Fibroblast of upper back skin (primary cell): ENCODE results near the gene GPR17.
A peak's percentile ranks its signal among the peaks of the same experiment; 100 is the strongest.

ENCODE experiments used
- DNase-seq: peaks from one replicate; pipeline ENCODE4 v3.0.0-alpha.2; 2013

Gene GPR17

GRCh38 chr2:127643439-127644065 is 2.4 kb upstream of the GPR17 start:
- DNase-seq, result no peak

DNA sequence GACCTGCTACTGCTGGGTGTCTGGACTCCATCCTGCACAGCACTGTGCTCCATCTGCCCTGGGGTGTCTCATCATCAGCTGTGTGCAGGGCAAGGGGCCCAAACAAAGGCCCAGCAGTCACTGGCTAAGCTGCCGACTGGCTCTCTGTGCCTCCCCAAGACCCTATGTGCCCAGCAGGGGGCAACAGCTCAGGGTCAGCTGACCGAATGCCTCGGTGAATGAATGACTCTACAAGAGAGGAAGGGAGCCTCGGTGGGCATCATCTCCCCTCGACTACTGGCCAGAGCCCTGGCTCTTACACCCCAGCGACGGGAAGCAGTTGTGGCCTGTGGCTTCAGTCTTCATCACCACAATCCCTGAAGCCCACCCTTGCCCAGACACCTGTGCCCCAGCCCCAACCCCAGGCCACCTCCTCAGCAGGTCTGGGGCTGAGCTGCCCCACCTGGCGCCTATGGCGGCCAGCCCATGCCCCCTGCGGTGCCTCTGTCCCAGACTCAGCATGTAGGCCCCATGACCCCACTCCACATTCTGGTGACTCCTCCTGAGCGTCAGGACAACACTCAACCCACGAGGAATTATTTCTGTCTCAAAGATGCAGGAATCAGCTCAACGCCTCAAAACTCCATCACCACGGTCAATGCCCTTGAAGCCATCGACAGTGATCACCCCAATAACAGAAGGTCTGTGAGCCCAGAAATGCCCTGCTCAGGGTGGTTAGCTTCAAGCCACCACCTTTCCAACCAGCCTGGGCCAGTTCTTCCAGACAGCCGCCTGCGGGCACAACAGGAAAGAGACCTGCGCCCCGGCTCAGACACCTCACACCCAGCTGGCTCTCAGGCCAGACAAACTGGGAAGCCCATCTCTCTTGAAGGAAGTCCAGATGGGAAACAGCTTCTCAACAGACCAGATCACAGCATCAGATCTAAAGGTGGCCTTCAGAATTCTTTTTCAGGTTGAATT is 1.6 kb upstream of the GPR17 start:
- no peak for DNase-seq

DNA sequence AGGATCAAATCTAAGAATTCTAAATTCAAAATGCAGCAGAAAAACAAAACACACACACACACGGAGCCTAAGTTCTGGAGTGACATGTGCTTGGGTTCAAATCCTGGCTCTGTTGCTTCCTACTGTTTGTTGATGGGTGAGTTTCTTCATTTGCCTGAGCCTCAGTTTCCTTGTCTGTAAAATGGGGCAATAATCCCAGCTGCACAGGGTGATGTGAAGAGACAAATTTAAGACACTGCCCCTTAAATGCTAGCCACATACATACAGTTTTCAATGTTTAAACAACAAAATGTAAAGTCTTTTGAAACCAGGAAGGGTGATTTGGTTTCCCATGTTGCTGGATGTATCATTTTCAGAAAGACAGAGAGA is 943 bp upstream of the GPR17 start:
- DNase-seq, result no peak

GRCh38 chr2:127646487-127647241 is 711 bp downstream of the GPR17 start:
- no peak for DNase-seq

DNA sequence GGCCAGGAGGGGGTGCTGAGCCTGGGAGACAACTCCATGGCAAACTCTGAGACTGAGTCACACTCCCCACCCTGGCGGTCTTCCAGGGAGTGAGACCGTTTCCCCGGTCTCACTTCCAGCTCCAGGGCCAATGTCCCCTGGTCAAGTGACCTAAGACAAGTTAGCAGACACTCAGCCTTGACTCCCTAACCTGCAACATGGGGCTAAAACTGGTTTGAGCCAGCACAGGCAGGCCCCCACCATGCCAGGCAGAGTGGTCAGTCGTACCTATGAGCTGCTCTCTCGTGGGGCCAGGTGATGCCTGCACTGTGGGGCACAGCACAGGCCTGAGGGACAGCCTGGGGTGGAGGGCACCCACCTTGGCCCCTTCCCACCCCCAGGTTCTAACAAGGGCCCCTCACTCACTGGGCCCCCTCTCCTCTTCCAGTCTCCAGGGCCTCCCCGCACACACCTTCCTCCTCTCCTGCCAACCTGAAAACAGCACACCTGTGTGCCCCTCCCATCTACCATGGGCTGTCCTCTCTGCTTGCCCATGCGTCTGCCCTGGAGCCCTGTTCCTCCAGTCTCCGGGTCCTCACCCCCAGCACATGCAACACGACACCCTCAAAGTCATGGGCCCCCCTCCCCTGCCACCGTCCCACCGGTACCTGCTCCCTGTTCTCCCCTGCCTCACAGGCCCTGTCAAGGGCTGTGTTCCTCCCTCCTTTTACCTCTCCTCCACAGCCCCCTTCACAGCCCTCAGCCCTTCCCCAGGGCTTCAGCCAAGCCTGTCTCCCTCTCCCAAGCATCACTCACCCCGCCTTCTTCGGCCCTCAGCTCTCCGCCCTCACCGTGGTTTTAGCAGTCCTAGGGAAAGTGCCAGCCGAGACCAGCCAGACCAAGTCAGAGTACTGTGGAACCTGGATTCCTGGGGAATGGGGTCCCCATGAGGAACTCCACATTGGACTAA is 1.6 kb downstream of the GPR17 start:
- DNase-seq, result peak; percentile 21

DNA sequence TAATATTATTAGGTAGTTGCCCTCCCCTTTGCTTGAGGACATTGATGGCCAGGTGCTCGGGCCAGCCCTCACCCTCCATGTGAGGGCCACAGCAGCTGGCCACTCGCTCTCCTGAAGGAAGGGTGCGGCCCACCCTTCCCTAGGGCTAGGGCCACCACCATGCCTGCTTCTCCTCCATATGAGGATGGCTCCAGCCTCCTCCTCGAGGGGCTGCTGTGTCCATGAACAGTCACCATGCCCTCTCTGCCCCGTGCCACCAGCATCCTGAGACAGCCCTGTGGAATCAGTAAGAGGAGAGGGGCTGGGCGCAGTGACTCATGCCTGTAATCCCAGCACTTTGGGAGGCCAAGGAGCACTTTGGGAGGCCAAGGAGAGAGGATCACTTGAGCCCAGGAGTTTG is 2.4 kb downstream of the GPR17 start:
- DNase-seq, result no peak

- no peak for DNase-seq
Measured at GRCh38 chr2:127649100-127649611, 3.2 kb downstream of the GPR17 start.

GRCh38 chr2:127649684-127650040 is 3.7 kb downstream of the GPR17 start:
- DNase-seq, result peak; percentile 83

GRCh38 chr2:127650041-127650784 is 4.3 kb downstream of the GPR17 start:
- no peak for DNase-seq

- no peak for DNase-seq
Measured at GRCh38 chr2:127650785-127651380, 4.9 kb downstream of the GPR17 start.

- no peak for DNase-seq
Measured at GRCh38 chr2:127651381-127651809, 5.4 kb downstream of the GPR17 start.

- no peak for DNase-seq
Measured at GRCh38 chr2:127651971-127652550, 6.1 kb downstream of the GPR17 start.

GRCh38 chr2:127652786-127653357 is 6.9 kb downstream of the GPR17 start:
- no peak for DNase-seq

DNA sequence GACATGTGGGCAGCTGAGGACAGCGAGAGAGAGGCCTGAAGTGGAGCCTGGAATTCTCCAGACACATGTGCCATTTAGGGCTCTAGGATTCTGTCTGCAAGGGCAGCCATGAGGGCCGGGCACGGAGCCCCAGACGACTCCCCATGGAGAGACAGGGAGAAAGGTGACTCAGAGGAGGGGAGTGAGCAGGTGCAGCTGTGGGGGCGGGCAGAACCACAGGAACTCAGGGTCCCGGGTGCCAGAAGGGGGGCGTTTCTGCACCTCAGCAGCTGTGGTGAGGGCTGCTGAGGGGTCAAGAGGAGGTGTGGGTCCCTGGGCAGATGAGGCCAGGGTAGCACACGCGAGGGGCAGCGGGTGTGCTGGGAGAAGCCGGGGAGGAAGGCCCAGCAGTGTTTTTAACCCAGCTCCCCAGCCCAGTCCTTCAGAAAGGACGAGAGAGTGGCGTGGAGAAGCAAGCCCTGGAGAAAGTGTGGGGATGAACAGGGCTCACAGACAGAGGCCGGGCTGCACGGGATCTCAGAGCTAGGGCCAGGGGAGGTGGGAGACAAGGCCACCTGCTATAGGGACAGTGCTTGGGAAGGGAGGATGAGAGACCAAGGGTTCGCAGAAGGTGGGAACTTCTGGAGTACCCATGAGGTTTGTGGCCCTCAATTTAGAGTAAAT is 7.6 kb downstream of the GPR17 start:
- DNase-seq, result no peak

- no peak for DNase-seq
Measured at GRCh38 chr2:127654084-127654837, 8.3 kb downstream of the GPR17 start.

- DNase-seq, result no peak
Measured at GRCh38 chr2:127654838-127655175, 8.9 kb downstream of the GPR17 start.

DNA sequence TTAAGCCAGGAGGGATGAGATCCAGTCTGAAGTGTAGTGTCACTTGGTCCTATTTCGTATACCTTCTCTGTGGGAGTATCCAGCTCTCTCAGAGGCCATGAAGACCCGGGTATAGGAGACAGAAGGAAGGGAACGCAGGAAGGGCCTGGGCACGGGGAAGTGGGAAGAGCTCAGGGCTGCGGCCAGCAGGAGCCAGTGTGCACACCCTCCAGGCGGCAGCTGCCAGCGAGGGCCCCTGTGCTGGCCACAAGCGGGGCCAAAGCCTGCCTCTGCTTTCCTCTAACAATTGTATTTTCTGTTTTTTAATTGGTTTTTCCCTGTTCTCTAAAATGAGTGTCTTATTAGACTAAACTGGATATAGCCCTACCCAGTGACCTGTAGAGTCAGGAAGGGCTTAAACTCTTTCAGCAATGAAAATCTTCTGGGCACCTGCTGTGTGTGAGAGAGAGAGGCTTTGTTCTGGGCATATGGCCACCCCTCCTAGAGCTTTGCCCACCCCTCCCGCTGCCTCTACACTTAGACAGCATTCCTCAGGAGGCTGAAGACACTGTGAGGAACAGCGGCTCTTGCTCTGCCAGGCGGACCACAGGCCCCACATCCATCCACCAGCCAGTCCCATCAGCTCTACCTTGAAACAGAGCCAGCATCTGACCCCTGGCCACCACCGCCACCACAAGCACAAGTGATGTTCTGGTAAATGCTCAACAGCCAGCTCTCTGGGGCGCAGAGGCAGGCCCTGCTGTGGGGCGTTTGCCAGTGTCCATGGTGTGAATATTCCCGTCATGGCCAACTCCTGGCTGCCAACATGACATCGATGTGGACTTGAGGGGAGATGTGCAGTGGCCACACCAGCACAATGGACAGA is 9.5 kb downstream of the GPR17 start:
- DNase-seq, result no peak
